ENCODE measurements around the gene PRPF8. TPM values are rescaled to one million over a fixed set of nuclear protein-coding genes. Genes with fewer than 3 reads are reported as not detected.

Gene PRPF8
- total RNA-seq, 4 donors from 2014 or later = 145 to 281 (median 182) TPM

DNA sequence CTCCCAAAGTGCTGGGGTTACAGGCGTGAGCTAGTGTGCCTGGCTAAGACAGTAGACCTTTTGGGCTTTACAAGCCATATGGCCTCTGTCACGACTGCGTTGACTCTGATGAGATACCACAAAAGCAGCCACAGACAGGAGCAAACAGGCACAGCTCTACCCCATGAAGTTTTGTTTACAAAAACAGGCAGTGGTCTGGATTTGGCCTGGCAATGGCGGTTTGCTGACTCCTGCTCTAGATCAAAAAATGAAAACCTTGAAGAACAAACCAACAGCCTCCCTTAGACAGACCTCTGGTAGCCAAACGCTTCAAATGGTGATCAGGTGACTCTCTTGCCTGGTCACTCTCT lies 76.7 kb downstream of the PRPF8 start:
- TF ChIP-seq, protein P1, sequence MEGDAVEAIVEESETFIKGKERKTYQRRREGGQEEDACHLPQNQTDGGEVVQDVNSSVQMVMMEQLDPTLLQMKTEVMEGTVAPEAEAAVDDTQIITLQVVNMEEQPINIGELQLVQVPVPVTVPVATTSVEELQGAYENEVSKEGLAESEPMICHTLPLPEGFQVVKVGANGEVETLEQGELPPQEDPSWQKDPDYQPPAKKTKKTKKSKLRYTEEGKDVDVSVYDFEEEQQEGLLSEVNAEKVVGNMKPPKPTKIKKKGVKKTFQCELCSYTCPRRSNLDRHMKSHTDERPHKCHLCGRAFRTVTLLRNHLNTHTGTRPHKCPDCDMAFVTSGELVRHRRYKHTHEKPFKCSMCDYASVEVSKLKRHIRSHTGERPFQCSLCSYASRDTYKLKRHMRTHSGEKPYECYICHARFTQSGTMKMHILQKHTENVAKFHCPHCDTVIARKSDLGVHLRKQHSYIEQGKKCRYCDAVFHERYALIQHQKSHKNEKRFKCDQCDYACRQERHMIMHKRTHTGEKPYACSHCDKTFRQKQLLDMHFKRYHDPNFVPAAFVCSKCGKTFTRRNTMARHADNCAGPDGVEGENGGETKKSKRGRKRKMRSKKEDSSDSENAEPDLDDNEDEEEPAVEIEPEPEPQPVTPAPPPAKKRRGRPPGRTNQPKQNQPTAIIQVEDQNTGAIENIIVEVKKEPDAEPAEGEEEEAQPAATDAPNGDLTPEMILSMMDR (IDR thresholded peaks at IDR 0.05; ENCODE audit: low read depth) = no peak

DNA sequence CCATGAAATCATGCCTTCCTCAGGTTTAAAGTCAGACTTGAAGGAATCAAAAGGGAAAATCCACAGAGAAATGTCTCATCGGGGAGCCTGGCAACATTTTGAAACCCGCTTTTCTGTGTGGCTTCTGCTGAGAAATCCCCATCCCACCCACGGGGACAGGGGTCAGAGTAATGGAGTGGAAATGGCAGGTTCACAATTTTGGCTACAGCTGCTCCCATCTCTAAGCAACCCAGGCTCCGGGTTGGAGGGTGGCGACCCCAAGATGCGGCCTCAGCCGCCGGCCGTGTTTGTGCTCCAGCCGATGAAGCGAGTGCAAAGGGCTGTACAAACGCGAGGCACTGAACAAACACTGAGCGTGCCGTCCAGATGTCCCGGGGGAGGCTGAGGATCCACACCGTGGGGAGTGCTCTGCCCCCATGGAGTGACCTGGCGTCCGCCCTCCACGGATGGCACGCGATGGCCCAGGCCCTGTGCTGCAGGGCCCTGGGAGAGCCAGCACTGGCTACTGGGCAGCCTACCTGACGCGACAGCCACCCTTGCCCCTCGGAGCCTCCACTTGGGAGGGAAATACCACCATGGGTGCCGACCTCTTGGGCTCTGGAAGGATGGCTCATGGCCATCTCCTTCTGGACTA lies 78.2 kb downstream of the PRPF8 start:
- TF ChIP-seq, protein P1 (IDR thresholded peaks at IDR 0.05; ENCODE audit: low read depth) = no peak

DNA sequence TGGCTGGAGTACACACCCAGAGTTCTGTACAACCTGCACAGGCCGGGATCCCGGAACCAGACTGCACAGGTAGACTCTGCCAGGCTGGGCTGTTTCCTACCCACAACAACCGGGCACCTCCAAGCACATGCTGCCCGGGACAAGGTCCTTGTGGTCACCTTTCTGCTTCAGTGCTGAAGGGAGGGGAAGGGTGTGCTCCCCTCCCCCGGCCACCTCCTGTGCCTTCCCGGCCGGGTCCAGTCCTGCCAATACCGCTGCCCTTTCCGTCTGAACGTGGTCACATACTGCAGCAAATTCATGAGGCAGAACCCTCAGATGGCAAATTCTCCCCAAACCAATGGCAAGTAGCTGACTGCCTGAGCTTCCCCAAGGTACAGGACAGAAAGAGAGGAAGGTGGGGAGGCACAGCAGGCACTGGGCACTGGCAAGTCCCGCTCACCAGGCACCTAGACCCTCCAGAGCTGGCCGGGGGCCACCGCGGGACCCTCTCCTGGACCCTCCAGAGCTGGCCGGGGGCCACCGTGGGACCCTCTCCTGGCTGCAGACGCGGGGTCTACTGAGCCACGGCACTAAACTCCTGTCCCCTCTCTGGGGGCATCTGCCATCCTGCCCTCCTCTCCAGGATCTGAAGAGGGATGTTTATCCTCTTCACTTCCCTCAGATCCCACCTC lies 78.9 kb downstream of the PRPF8 start:
- TF ChIP-seq, protein P1 (IDR thresholded peaks at IDR 0.05; ENCODE audit: low read depth) = no peak

DNA sequence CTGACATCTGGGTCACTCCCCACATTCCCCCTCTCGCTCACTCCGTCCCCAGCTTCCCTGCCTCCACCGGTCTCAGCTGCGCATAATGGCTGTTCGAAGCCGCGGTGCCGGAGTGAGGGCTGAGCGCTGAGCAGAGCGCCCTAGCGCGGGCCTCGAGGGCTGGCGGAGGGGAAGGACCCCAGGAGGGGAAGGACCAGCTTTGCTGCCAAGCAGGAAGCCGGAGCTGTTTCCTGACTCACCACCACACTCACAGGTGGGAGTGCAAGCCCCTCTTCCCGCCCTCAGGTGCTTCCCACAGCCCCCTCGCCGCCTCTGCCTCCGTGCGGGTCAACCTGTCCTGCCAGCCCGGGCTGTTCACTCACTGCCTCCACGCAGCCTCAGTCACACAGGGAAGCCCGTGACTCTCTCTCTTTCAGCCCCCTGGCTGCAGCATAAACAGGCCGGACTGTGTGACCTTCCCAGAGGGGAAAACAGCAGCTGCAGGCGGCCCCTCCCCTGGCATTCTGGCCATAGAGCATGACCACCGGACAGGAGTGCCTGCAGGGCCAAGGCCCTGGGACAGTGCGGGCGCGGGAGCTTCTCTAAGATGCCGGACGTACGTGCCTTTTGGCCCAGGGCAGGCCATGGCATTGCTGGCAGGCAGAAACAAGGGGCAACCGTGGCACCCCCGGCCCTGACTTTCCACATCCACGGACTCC lies 79.7 kb downstream of the PRPF8 start:
- TF ChIP-seq, protein P1 (IDR thresholded peaks at IDR 0.05; ENCODE audit: low read depth) = no peak

DNA sequence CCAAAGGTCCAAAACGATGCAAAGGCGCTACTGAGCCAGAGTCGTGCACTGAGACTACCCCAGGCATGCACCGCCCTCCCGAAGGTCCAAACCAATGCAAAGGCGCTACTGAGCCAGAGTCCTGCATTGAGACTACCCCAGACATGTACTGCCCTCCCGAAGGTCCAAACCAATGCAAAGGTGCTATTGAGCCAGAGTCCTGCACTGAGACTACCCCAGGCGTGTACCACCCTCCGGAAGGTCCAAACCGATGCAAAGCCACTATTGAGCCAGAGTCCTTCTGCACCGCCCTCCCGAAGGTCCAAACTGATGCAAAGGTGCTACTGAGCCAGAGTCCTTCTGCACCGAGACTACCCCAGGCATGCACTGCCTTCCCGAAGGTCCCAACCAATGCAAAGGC lies 83.1 kb downstream of the PRPF8 start:
- TF ChIP-seq, protein P1 (IDR thresholded peaks at IDR 0.05; ENCODE audit: low read depth) = no peak

Small RNA genes within 50 kb of the gene (small RNA-seq; reads per million reads assigned to genes)
- not detected for gene RN7SL105P

Other genes with a start within 250 kb of the PRPF8 start
- 100 to 1,000 TPM in 1 of 4 donors, 10 to 100 TPM in 3; 74.5 to 111 (median 90.6) TPM for gene CRK, start 228.6 kb downstream of the PRPF8 start, total RNA-seq
- gene MYO1C, start 192.2 kb downstream of the PRPF8 start, total RNA-seq = 100 to 1,000 TPM; 197 to 575 (median 261) TPM
- 100 to 1,000 TPM; 168 to 321 (median 200) TPM for gene INPP5K, start 168.3 kb downstream of the PRPF8 start, total RNA-seq
- 10 to 100 TPM; 28.0 to 63.4 (median 40.6) TPM for gene PITPNA, start 122.1 kb downstream of the PRPF8 start, total RNA-seq
- 10 to 100 TPM in 3 of 4 donors, 1 to 10 TPM in 1; 7.3 to 25.6 (median 16.7) TPM for gene SLC43A2, start 56.0 kb downstream of the PRPF8 start, total RNA-seq
- 10 to 100 TPM in 2 of 4 donors, 1 to 10 TPM in 2; 5.4 to 39.2 (median 9.9) TPM for gene SCARF1, start 39.1 kb downstream of the PRPF8 start, total RNA-seq
- gene RILP, start 35.0 kb downstream of the PRPF8 start, total RNA-seq = 10 to 100 TPM; 24.6 to 94.8 (median 46.5) TPM
- 10 to 100 TPM in 3 of 4 donors, 1 to 10 TPM in 1; 6.3 to 39.4 (median 16.9) TPM for gene TLCD2, start 25.5 kb upstream of the PRPF8 start, total RNA-seq
- 10 to 100 TPM; 38.8 to 63.3 (median 44.1) TPM for gene WDR81, start 39.8 kb upstream of the PRPF8 start, total RNA-seq
- 10 to 100 TPM in 2 of 4 donors, 1 to 10 TPM in 2; 8.0 to 19.8 (median 9.6) TPM for gene SERPINF2, start 58.0 kb upstream of the PRPF8 start, total RNA-seq
- gene SERPINF1, start 77.2 kb upstream of the PRPF8 start, total RNA-seq = 1,000 to 10,000 TPM; 1,103 to 2,374 (median 1,762) TPM
- 10 to 100 TPM; 14.7 to 35.6 (median 19.8) TPM for gene SMYD4, start 145.0 kb upstream of the PRPF8 start, total RNA-seq
- gene RPA1, start 145.1 kb upstream of the PRPF8 start, total RNA-seq = 10 to 100 TPM; 29.3 to 34.3 (median 31.1) TPM